K562 (cell line): Measurements from ENCODE around the gene NECTIN2. TPM values are rescaled to one million over a fixed set of nuclear protein-coding genes. Genes with fewer than 3 reads are reported as not detected.

Source experiments
- DEAF1 ChIP-seq: fragments of 450-650 bp; formaldehyde crosslinking; IDR thresholded peaks from 2 replicates; pipeline ENCODE4 v1.4.0; 2020; ENCODE audit warnings: mild to moderate bottlenecking, moderate library complexity
- ESRRB ChIP-seq: fragments of 250-450 bp; sonication (Bioruptor Pico); IDR thresholded peaks from 2 replicates; pipeline ENCODE4 v1.5.0; 2020; ENCODE audit warnings: mild to moderate bottlenecking, moderate library complexity, borderline replicate concordance
- ETS1 ChIP-seq: conservative IDR thresholded peaks from 2 replicates; pipeline ENCODE4 v1.6.1; 2011; ENCODE audit warnings: low read depth, mild to moderate bottlenecking, low read length; ENCODE audit not compliant: control insufficient read depth
- FOXP4 ChIP-seq: sonication (generic); formaldehyde crosslinking; IDR thresholded peaks from 2 replicates; pipeline ENCODE4 v1.8.0; 2022; ENCODE audit warnings: mild to moderate bottlenecking, missing genetic modification reagents, borderline replicate concordance
- HDAC6 ChIP-seq: IDR thresholded peaks from 2 replicates; pipeline ENCODE4 v1.6.1; 2012; ENCODE audit warnings: low read depth, mild to moderate bottlenecking, control low read depth, inconsistent platforms, low read length, moderate library complexity
- KLF16 ChIP-seq: IDR thresholded peaks from 2 replicates; pipeline ENCODE4 v1.6.1; 2016; ENCODE audit warnings: antibody characterized with exemption
- SIN3B ChIP-seq: fragments of 450-650 bp; IDR thresholded peaks from 2 replicates; pipeline ENCODE4 v1.6.1; 2017; ENCODE audit warnings: low read depth, mild to moderate bottlenecking, moderate library complexity
- SMAD4 ChIP-seq: fragments of 250-450 bp; sonication (Bioruptor Pico); conservative IDR thresholded peaks from 2 replicates; pipeline ENCODE4 v1.8.0; 2021; ENCODE audit warnings: inconsistent platforms, mild to moderate bottlenecking, moderate library complexity
- XRCC5 ChIP-seq: fragments of 200-400 bp; formaldehyde crosslinking; IDR thresholded peaks from 2 replicates; pipeline ENCODE4 v1.6.1; 2017; ENCODE audit warnings: low read depth, mild to moderate bottlenecking, low read length
- ZBTB40 ChIP-seq, 2 experiments: fragments of 450-650 bp in 1 of 2; sonication (generic) in 1 of 2; formaldehyde crosslinking in 1 of 2; IDR thresholded peaks; 2 replicates each; pipeline versions ENCODE4 v1.7.1 to v1.9.0; 2016 to 2022; ENCODE audit warnings: inconsistent platforms in 1 of 2, mild to moderate bottlenecking in 1 of 2, missing genetic modification reagents in 1 of 2
- polyA plus RNA-seq, 8 experiments: library from polyadenylated mRNA; depleted of rRNA in 4 of 8; stranded (reverse) in 5 of 8; unstranded in 3 of 8; fragments of >200 nt; fragmentation: Nextera tagmentation in 2 of 8; fragmentation: Illumina TruSeq in 1 of 8; extraction: Ambion mirVana in 2 of 8; extraction: Trizol in 1 of 8; gene quantifications; 2 replicates each; pipeline versions ENCODE4 v1.2.1 to v1.2.3, GENCODE V29; 2011 to 2014; ENCODE audit warnings: inconsistent platforms in 1 of 8, missing spikeins in 1 of 8
- total RNA-seq, 7 experiments: library from RNA; depleted of rRNA in 6 of 7; stranded (reverse); fragments of >200 nt in 6 of 7; fragmentation: Illumina TruSeq in 2 of 7; extraction: Trizol in 2 of 7; gene quantifications; 2 replicates each; pipeline versions ENCODE4 v1.2.1 to v1.2.3, GENCODE V29; 2011 to 2021; ENCODE audit warnings: low replicate concordance in 1 of 7

Gene NECTIN2
- total and polyA plus RNA-seq, 9 of the 15 experiments (the other 6 are each of a cell fraction or from before 2014, with no cell fraction given): 3.9 to 94.9 (median 34.9) TPM

GRCh38 chr19:44890366-44891015, 44.4 kb downstream of the NECTIN2 start (continued):
- no peak; the same call in 1 of the 2 replicates for TF ChIP-seq ETS1
- TF ChIP-seq ESRRB (CRISPR knock-in tag): 0 out of 2 replicates have a peak, but pooled peaks have one; percentile 54
- TF ChIP-seq XRCC5: peak; percentile 35; the same call in 1 of the 2 replicates
- no peak; the same call in 1 of the 2 replicates for TF ChIP-seq SIN3B
- no peak for TF ChIP-seq HDAC6
- TF ChIP-seq FOXP4 (CRISPR knock-in tag): 0 out of 2 replicates have a peak, but pooled peaks have one; percentile 55
- TF ChIP-seq SMAD4 (CRISPR knock-in tag): 0 out of 2 replicates have a peak, but pooled peaks have one; percentile 14
- no peak for TF ChIP-seq KLF16
- TF ChIP-seq ZBTB40 (IDR thresholded peaks at IDR 0.05): peak; percentile 77
- TF ChIP-seq ZBTB40 (CRISPR knock-in tag; IDR thresholded peaks at IDR 0.05): no peak
- 0 out of 2 replicates have a peak, but pooled peaks have one; percentile 34 for TF ChIP-seq DEAF1 (CRISPR knock-in tag)
